Kidney (tissue), 14 donors: ENCODE results near the gene RBPMS2. TPM values are rescaled to one million over a fixed set of nuclear protein-coding genes. Genes with fewer than 3 reads are reported as not detected.

Experiments
- DNase-seq, 5 donors: peaks; one replicate each; pipeline ENCODE4 v3.0.0-alpha.2; 2013 to 2020
- FAIRE-seq: peaks from 2 replicates; lab custom pipeline; 2012; peaks lifted over from hg19 to GRCh38; lab: Jason Lieb, UNC
- H3K27ac ChIP-seq, 2 donors: one replicate each; pipeline ENCODE4 v1.7.0; 2013; ENCODE audit warnings: low read depth in 2 of 2, low read length in 2 of 2, inconsistent platforms in 1 of 2
- H3K27me3 ChIP-seq: one replicate; pipeline ENCODE4 v1.7.1; 2013; ENCODE audit warnings: low read length, inconsistent platforms; ENCODE audit not compliant: control insufficient read depth, insufficient read depth
- H3K36me3 ChIP-seq, 3 donors: one replicate each; pipeline versions ENCODE4 v1.7.0 to v1.7.1; 2013; ENCODE audit warnings: low read length in 3 of 3, control low read depth in 1 of 3, inconsistent platforms in 1 of 3; ENCODE audit not compliant: insufficient read depth in 3 of 3, control insufficient read depth in 2 of 3
- H3K4me1 ChIP-seq, 3 donors: one replicate each; pipeline versions ENCODE4 v1.7.0 to v1.7.1; 2013; ENCODE audit warnings: low read length in 3 of 3, inconsistent platforms in 1 of 3, low read depth in 1 of 3; ENCODE audit not compliant: control insufficient read depth in 2 of 3, insufficient read depth in 2 of 3
- H3K4me3 ChIP-seq, 3 donors: one replicate each; pipeline versions ENCODE4 v1.7.0 to v1.8.1; 2013; ENCODE audit warnings: low read length in 3 of 3, control low read depth in 1 of 3, inconsistent platforms in 1 of 3
- H3K9ac ChIP-seq, 3 donors: one replicate each; pipeline versions ENCODE4 v1.7.0 to v1.7.1; 2013; ENCODE audit warnings: low read length in 3 of 3, control low read depth in 1 of 3, inconsistent platforms in 1 of 3
- H3K9me3 ChIP-seq, 3 donors: one replicate each; pipeline versions ENCODE4 v1.7.0 to v1.7.1; 2013; ENCODE audit warnings: low read length in 3 of 3, control low read depth in 1 of 3, inconsistent platforms in 1 of 3; ENCODE audit not compliant: control insufficient read depth in 2 of 3, insufficient read depth in 1 of 3
- intact Hi-C: fragments of 100-400 bp; cut with DNase I; formaldehyde crosslinking; loops from one replicate; pipeline ENCODE4 v1.11.1; 2022
- polyA plus RNA-seq: library from polyadenylated mRNA; stranded (reverse); fragments of 350-450 nt; fragmentation: Illumina TruSeq; extraction: RNeasy Lipid Tissue Mini Kit (QIAGEN cat#74804); gene quantifications from one replicate; pipeline ENCODE4 v1.2.3, GENCODE V29; 2014; ENCODE audit warnings: low read depth, low replicate concordance; ENCODE audit not compliant: insufficient read depth
- total RNA-seq: library from RNA; stranded (reverse); fragmentation: NEBNext Ultra II Directional; extraction: Animal tissue kit (Norgen Biotek cat#: 25700); gene quantifications from one replicate; pipeline ENCODE4 v1.2.1, GENCODE V29; 2021
- TF ChIP-seq, protein P1 (sequence below): IDR thresholded peaks from 3 replicates; pipeline ENCODE4 v1.5.1; 2012; ENCODE audit warnings: mild to moderate bottlenecking, moderate library complexity, borderline replicate concordance; ENCODE audit not compliant: insufficient read depth; ENCODE audit errors: extremely low read depth
- donor health status: control.
- donor health status: control.
- donor health status: control.
- donor health status: control.
- donor health status: control.
- donor health status: DM: yes; HTN: yes; CAD: no.
- donor health status: Normal renal cell carcinoma (clear cell type).

Gene RBPMS2
- total and polyA plus RNA-seq, 2 donors from 2014 or later = 8.2 to 24.2 TPM

DNA sequence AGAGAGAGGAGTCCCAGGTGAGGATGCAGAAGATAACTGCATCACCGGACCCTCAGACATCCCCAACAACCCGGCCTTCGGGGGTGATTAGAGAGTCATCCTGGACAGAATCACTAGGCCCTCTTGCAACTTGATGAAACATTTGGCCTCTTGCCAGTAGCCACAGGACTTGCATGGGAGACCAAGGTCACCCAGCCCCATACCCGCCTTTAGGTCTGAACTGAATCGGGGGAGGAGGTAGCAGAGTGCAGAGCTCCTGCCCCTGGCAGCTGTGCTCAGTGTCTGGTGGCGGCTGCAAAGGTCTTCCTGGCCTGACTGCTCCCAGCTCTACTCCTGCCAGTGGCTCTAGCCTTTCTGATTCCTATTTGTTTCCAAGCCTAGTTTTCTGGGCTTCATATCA is 37.7 kb upstream of the RBPMS2 start:
- FAIRE-seq (no peak), DNase-seq (peak in 2 of 5 donors; percentile 52 to 57)
- Histone ChIP-seq H3K27me3 (no peaks in the 10 kb centered on the region), H3K9me3 (no peaks in the 10 kb centered on the region), H3K9ac (no peak overlapping the region), H3K36me3 (no peaks in the 10 kb centered on the region), H3K4me3 (no peak overlapping the region), H3K27ac (no peak overlapping the region), H3K4me1 (no peaks in the 10 kb centered on the region)
- intact Hi-C loops = no loop called here
- TF ChIP-seq, protein P1, sequence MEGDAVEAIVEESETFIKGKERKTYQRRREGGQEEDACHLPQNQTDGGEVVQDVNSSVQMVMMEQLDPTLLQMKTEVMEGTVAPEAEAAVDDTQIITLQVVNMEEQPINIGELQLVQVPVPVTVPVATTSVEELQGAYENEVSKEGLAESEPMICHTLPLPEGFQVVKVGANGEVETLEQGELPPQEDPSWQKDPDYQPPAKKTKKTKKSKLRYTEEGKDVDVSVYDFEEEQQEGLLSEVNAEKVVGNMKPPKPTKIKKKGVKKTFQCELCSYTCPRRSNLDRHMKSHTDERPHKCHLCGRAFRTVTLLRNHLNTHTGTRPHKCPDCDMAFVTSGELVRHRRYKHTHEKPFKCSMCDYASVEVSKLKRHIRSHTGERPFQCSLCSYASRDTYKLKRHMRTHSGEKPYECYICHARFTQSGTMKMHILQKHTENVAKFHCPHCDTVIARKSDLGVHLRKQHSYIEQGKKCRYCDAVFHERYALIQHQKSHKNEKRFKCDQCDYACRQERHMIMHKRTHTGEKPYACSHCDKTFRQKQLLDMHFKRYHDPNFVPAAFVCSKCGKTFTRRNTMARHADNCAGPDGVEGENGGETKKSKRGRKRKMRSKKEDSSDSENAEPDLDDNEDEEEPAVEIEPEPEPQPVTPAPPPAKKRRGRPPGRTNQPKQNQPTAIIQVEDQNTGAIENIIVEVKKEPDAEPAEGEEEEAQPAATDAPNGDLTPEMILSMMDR = no peak

DNA sequence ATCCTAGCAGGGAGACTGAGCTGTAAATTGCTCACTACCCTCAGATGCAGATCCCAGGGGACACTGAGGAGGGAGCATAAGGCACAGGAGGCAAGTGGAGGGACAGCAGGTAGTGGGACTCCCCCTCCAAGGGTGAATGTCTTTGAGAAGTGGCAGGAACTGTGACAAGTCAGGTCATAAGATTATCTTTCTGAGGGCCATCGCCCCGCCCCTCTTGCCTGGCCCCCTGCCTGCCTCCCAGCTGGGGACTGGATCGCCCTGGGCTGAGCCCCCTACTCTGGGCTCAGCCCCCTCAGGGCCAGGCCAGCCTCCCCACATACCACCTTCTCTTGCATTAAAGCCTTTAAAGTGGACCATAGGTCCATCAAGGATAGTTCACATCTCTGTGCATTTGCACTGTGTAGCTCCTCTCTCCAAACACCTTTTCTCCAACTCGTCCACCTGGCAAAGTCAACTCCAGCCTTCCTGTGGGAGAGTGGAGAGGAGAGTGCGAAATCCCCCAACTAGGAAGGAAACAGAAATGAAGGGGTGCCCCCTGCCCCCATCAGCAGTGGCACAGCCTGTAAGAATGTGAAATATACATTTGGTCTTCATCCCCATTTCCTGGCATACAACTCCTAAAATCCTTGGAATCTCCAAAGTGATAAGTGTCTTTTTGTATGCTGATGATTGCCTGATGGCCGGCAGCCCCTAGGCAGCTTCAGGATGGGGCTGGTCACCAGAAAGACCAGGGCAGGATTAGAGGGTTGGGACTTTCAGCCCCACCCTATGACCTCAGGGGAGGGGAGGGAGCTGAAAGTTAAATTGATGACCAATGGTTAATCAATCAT is 35.3 kb upstream of the RBPMS2 start:
- Histone ChIP-seq H3K4me1 (no peaks in the 10 kb centered on the region), H3K27me3 (no peaks in the 10 kb centered on the region), H3K9ac (no peak overlapping the region), H3K4me3 (no peak overlapping the region), H3K27ac (no peak overlapping the region), H3K9me3 (no peaks in the 10 kb centered on the region), H3K36me3 (no peaks in the 10 kb centered on the region)
- intact Hi-C loops = no loop called here
- TF ChIP-seq, protein P1 = no peak
- FAIRE-seq (no peak), DNase-seq (no peak)

DNA sequence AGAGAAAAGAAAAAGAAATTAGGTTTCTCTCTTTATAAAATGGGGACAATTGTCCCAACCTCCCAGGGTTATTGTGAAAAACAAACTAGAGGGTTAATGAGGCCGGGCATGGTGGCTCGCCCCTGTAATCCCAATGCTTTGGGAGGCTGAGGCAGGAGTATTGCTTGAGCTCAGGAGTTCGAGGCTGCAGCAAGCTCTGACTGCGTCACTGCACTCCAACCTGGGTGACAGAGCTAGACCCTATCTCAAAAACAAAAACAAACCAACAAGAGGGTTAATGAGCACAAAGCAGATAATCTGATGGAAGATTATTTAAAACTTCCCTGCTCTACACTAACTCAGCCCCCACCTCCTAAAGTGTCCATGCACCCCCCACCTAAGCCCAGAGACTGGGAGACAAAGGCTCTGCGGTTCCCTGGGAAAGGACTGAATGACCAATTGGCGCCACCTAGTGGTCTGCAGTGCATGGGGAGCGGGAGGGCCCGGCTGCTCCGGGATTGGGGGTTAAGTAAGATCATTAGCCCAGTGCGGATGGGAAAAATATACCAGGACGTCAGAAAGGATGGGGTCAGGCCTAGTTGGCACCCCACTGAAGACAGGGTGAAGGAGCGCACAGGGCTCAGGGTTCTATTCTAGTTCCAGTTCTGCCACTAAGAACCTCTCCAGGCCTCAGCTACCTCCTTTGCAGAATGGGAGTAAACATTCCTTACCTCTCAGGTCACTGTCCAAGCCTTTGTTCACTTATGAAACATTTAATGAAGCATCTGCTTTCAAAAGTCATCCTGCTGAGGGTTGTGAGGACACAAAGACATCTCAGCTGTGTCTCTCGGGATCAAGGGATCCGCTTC is 34.5 kb upstream of the RBPMS2 start:
- no peak overlapping the region for H3K27ac ChIP-seq
- no peaks in the 10 kb centered on the region for H3K4me1 ChIP-seq
- no peak overlapping the region for H3K4me3 ChIP-seq
- no peaks in the 10 kb centered on the region for H3K27me3 ChIP-seq
- FAIRE-seq = no peak
- intact Hi-C loops = loop anchor here (5.0 kb wide), 1 partner anchor 78 kb away; no protein-coding TSS in a partner anchor
- no peaks in the 10 kb centered on the region for H3K36me3 ChIP-seq
- H3K9ac ChIP-seq = no peak overlapping the region
- TF ChIP-seq, protein P1 = peak; percentile 92
- H3K9me3 ChIP-seq = no peaks in the 10 kb centered on the region
- DNase-seq = peak; percentile 84 to 91 (median 89)
